Neural progenitor cell (in vitro differentiated cells): ENCODE measurements around the gene PHRF1.

Source experiments
- CTCF ChIP-seq: fragments of 200-600 bp; sonication (generic); IDR thresholded peaks from 2 replicates; pipeline ENCODE4 v1.5.1; 2017; ENCODE audit warnings: antibody characterized with exemption, mild to moderate bottlenecking
- EZH2 ChIP-seq: fragments of 200-600 bp; sonication (generic); IDR thresholded peaks from 2 replicates; pipeline ENCODE4 v1.6.1; 2017; ENCODE audit warnings: antibody characterized with exemption, mild to moderate bottlenecking, moderate library complexity

GRCh38 chr11:637333-637592, 61.0 kb downstream of the PHRF1 start:
- TF ChIP-seq CTCF (no peak), EZH2 (no peak)
